CD1c-positive myeloid dendritic cell (primary cell): ENCODE results near the gene ARHGAP1.

Experiments used
- DNase-seq: peaks from one replicate; pipeline ENCODE4 v3.0.0-alpha.2; 2016; ENCODE audit errors: extremely low spot score

ARHGAP1 gene

DNA sequence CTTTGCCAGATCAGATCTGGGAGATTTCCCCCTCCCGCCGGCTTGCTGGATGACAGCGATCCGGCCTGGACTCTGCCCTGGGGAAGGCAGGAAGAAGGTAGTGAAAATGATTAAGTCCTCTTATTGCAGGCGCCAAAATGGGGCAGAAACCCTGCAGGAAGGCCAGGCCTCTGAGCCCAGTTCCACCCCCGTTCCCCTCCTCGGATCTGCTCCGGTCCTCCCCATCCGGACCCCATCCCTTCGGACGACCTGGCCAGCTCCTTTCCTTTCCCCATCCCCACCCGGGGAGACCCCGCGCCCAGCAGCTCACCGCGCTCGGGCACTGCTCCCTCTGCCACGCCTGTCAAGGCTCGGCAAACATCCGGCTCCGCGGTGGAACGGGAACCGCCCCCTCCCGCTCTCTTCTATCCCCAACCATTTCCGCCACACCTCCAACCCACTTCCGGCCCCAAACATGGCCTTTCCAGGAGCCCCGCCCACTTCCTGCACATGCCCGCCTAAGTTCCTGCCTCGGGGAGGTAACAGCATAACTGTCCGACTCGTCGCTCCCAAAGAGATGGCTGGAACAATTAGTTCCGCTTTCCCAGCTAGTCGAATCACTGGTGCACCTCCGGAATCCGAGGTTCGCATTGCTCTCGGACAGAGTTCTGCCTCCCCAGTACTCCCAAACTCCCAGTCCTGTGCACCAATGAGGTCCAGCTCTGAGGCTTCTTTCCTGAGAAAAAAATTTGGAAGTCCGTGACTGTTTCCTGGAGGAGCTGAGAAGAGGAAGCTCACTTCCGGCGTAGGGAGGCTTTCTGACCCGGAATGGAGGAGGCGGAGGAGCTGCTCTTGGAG lies at the start of gene ARHGAP1, which contains the start of gene ZNF408:
TSS of gene ARHGAP1 (minus strand) at position 379 of the 837 bp plus-strand sequence. CDS start 4,512 bp downstream, outside the sequence.
TSS of gene ZNF408 (plus strand) at position 791 of the 837 bp plus-strand sequence. CDS start at position 808, 17 bp downstream.
- DNase-seq: peak; percentile 99

DNA sequence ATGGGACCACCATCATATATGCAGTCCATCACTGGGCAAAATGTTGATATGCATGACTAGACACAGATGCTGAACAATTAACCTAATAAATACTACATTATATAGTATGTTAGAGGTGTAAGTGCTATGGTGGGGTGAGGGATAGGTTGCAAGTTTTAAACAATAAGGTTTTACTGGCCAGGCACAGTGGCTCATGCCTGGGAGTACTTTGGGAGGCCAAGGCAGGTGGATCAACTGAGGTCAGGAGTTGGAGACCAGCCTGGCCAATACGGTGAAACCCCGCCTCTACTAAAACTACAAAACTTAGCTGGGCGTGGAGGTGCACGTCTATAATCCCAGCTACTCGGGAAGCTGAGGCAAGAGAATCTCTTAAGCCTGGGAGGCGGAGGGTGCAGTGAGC lies 46.7 kb upstream of the ARHGAP1 start:
- no peak for DNase-seq

DNA sequence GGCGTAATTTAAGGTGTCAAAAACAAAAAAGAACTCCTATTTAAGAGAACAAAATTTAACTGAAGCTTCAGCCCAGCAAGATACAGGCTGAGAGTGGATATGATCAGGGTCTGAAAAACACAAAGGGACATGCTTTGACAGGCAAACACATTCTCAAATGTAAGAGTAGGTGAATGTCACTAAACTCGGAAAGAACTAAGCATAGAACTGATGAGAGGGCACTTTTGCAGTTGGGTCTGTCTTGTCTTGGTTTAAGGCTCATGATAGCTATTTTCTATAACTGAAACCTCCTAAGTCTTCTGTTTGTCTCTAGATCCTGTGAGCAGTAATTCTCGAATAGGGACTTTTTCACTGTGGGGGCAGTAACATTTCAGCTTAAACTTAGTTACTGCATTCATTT lies 45.6 kb upstream of the ARHGAP1 start:
- DNase-seq: no peak

DNA sequence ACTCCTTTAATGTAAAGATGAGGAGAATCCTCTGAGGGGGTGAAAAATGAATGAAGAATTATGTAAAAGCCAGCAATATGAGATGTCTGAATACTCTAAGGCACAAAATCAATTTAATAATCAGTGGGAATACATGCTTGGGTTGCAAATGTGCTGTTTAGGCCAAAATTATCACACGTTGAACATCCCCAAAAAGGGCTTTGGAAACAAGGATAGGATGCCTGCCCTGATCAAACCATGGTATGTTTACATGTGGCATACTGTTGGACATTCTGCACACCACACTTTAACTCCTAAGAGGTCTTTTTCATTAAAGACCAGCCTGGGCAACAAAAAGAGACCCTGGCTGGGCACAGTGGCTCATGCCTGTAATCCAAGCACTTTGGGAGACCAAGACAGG lies 44.9 kb upstream of the ARHGAP1 start:
- DNase-seq: no peak

DNA sequence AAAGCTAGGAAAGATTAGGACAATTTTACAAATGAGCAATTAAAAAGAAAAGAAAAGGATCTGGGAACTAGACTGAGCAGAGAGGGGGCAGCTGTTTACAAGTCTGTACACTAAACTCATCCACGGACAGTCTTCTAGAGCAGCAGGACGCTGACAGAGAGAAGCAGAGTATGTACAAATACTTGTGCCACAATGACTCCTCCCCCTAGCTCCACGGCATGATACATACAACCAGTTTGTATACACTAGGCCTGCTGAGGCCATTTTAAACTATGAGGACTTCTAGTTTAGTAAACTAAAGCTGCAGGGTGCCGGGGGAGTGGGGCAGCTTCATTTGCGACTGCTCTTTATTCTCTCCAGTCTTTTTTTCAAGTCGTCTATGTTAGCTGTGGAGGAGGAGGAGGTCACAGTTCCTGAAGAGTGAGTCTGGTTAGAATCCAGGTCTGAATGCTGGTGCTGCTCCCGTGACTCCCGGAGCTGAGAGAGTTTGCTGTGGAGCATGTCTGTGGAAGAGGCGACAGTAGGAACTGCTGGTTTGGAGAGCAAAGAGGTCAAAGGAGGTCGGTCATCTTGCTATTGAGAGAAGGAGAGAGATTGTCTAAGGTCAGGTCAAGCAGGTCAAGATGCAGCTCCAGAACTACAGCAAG lies 43.4 kb upstream of the ARHGAP1 start:
- no peak for DNase-seq

DNA sequence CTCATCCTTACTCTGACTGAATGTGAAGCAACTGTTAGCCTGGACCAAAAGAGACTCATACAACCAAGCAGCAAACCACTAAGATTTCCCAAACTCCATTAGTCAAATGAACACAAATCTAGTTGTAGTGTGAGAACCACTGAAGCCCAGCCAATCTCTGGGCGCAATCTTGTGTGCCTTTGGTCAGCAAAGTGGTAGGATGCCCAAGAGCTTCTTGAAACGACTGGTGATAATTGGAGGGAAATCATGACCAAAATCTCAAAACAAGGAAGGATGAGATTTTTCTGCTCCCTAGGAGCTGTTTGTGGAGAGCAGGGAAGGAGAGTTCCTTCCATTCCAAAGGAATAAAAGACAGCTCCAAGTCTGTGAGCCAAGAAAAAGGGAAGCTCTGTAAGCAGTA lies 42.6 kb upstream of the ARHGAP1 start:
- DNase-seq: no peak

DNA sequence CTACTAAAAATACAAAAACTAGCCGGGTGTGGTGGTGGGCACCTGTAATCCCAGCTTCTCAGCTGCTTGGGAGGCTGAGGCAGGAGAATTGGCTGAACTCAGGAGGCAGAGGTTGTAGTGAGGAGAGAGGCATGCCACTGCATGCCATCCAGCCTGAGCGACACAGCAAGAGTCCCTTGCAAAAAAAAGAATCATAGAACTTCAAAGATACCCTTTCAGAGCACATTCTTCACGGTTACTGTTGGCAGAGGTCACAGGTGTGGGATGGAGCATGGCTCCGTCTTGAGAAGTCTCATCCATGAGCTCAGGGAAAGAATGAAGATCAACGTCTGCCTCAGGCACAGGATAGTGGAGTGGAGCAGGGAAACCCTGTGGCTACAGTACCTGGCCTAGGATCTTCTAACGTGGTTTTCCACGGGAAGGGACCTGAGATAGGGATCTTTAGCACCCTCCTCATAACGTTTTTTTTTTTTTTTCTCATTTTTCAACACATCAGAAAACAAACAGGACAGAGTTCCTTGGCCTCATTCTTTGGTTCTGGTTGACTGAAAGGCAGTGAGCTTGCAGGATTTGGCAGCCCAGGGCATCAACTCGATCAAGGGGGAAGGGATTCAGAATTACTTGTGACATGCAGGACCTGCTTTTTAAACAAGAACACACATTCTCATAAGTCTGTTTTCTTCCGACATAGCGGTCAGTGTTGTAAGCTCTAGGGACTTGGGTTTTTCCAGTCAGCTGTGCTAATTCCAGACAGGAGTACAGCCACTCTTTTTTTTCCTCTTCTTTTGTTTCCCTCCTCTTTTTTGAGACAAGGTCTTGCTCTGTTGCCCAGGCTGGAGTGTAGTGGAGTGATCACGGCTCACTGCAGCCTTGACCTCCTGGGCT lies 41.4 kb upstream of the ARHGAP1 start:
- DNase-seq: no peak

DNA sequence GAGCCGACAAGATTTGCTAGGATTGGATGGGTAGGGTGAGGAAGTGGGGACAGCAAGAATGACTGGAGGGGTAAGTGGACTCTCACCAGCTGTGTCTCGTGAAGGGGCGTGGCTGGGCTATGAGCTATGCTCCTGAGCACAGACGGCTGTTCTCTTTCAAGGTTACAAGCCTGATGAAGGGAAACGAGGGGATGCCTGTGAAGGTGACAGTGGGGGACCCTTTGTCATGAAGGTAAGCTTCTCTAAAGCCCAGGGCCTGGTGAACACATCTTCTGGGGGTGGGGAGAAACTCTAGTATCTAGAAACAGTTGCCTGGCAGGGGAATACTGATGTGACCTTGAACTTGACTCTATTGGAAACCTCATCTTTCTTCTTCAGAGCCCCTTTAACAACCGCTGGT lies 38.5 kb upstream of the ARHGAP1 start:
- no peak for DNase-seq

DNA sequence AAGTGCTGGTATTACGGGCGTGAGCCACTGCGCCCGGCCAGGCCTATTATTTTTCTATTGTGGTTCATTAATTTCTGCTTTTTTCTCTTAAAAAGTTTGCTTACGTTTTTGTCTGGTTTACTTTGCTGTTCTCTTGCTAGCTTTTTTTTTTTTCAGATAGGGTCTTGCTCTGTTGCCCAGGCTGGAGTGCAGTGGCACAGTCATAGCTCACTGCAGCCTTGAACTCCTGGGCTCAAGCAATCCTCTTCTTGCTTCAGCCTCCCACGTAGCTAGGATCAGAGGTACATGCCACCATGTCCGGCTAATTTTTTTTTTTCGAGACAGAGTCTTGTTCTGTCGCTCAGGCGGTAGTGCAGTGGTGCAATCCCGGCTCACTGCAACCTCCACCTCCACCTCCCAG lies 37.3 kb upstream of the ARHGAP1 start:
- no peak for DNase-seq

DNA sequence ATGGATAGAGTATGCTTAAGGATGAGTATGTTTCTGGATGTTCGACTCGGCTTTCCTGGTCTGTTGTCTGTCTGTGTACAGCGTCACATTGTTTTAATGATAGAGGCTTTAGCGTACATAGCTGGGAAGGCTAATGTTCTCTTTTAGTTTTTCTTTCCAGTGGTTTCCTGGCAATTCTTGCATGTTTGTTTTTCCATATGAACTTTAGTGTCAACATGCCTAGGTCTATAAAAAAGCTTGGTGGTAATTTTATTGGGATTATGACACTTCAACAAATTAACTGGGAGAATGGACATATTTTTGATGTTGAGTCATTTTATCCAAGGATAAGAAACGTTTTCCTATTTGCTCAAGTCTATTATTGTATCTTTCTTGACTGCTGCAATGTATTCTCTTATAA lies 36.2 kb upstream of the ARHGAP1 start:
- no peak for DNase-seq

DNA sequence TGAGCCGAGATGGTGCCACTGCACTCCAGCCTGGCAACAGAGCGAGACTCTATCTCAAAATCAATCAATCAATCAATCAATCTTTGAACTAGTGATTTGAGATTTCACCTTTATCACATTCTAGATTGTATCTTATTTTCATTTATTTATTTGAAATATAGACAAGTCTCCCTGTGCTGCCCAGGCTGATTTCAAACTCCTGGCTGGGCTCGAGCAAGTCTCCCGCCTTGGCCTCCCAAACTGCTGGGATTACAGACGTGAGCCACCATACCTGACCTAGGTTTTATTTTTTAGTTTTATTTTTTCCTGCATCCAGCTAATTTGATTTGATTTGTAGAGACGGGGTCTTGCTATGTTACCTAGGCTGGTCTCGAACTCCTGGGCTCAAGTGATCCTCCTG lies 35.7 kb upstream of the ARHGAP1 start:
- no peak for DNase-seq

DNA sequence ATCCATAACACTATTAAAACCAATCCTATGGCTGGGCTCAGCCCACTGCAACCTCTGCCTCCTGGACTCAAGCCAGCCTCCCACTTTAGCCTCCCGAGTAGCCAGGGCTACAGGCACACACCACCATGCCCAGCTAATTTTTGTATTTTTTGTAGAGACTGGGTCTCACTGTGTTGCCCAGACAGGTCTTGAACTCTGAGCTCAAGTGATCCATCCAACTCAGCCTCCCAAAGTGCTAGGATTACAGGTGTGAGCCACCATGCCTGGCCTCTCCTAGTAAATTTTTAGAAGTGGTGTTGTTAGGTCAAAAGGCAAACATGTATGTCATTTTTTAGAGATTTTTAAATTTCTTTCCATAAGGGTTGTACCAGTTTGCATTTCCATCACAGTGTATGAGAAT lies 32.8 kb upstream of the ARHGAP1 start:
- no peak for DNase-seq

DNA sequence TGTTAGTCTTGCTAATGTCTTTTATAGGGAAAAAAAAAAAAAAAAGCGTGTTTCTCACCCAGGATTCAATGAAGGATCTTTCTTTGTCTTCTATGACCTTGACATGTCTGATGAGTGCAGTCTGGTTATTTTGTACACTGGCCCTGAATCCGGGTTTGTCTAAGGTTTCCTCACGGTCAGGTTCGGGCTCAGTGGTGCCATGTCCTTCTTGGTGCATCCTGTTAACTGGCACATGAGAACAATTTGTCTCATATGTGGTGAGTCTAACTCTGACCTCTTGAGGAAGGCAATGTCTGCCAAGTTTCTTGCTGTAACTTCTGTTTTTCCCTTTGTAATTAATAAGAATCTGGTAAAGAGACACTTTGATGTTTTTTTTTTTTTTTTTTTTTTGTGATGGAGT lies 31.1 kb upstream of the ARHGAP1 start:
- no peak for DNase-seq

DNA sequence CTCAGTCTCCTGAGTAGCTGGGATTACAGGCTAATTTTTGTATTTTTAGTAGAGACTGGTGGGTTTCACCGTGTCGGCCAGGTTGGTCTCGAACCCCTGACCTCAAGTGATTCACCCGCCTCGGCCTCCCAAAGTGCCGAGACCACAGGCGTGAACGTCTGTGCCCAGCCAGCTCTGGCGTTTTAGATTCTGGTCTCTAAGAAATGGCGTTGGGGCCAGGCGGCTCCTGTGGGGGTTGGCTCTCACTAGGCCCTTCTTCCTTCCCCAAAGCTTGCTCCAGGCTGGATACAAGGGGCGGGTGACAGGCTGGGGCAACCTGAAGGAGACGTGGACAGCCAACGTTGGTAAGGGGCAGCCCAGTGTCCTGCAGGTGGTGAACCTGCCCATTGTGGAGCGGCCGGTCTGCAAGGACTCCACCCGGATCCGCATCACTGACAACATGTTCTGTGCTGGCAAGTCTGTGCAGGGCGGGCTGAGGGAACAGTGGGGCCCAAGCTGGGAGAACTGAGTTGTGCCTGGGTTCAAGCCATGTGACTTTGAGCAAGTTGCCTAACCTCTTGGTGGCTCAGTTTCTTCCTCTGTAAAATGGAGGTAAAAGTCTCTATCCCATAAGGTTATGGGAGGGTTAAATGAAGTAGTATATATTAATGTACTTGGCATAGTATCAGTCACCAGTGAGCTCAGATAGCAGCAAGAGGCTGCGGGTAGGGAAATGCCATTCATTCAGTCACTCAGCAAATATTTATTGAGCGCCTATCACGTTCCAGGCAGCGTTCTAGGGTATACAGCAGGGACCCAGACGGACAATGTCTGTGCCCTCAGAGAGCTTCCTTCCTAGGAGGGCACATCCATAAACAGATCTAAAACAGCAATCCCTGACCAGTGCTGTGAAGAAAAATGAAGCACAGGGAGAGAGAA lies 28.9 kb upstream of the ARHGAP1 start:
- DNase-seq: no peak

DNA sequence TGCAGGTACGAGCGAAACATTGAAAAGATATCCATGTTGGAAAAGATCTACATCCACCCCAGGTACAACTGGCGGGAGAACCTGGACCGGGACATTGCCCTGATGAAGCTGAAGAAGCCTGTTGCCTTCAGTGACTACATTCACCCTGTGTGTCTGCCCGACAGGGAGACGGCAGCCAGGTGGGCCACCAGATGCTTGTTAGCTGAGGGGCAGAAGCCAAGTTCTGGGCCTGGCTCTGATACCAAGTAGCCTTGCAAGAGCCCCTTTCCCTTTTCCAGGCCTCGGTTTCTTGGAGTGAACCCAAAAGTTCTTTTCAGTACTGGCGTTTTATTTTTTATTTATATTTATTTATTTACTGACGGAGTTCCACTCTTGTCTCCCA lies 28.2 kb upstream of the ARHGAP1 start:
- no peak for DNase-seq

DNA sequence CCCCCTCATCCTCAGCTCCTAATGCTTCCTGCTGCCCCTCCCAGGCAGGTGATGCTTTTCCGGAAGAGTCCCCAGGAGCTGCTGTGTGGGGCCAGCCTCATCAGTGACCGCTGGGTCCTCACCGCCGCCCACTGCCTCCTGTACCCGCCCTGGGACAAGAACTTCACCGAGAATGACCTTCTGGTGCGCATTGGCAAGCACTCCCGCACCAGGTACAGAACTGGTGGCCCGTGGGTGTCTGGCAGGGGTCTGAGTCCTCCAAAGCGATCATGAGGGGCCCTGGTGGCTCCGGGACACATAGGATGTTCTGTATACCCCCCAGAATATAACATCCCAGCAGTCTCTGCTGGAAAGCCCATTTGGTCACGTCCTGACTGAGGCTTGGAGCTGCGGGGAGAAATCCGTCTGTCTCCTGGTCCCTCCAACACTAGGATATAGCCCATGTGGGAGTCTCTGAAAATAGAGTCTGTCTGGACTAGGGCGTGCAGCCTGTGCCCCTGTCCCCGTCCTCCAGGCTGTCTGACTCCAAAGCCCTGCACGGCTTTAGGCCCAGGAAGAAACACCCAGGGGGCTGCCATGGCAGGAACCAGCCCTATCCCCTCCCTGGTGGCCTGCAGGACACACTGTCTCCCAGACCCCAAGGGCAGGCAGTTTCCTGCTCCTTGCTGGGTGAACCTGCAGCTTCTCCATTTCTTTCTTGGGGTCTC lies 27.7 kb upstream of the ARHGAP1 start:
- DNase-seq: no peak

DNA sequence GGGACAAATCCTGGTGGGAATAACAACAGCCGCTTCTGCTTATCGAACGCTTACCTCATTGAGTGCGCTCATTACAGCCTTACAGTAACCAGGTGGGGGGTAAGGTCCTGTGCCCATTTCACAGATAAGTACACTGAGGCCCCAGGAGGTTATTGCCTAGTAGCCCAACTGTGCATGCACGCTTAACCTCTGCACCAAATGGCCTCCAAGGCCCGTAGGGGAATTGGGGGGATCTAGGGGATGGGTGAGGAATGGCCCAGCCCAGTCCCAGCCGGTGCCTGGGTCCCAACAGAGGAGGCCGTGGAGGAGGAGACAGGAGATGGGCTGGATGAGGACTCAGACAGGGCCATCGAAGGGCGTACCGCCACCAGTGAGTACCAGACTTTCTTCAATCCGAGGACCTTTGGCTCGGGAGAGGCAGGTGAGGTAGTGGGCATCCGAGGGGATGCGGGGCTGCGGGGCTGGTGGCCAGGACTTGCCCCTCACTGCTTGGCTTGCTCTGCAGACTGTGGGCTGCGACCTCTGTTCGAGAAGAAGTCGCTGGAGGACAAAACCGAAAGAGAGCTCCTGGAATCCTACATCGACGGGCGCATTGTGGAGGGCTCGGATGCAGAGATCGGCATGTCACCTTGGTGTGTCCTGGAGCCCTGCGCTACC lies 25.9 kb upstream of the ARHGAP1 start:
- DNase-seq: no peak

DNA sequence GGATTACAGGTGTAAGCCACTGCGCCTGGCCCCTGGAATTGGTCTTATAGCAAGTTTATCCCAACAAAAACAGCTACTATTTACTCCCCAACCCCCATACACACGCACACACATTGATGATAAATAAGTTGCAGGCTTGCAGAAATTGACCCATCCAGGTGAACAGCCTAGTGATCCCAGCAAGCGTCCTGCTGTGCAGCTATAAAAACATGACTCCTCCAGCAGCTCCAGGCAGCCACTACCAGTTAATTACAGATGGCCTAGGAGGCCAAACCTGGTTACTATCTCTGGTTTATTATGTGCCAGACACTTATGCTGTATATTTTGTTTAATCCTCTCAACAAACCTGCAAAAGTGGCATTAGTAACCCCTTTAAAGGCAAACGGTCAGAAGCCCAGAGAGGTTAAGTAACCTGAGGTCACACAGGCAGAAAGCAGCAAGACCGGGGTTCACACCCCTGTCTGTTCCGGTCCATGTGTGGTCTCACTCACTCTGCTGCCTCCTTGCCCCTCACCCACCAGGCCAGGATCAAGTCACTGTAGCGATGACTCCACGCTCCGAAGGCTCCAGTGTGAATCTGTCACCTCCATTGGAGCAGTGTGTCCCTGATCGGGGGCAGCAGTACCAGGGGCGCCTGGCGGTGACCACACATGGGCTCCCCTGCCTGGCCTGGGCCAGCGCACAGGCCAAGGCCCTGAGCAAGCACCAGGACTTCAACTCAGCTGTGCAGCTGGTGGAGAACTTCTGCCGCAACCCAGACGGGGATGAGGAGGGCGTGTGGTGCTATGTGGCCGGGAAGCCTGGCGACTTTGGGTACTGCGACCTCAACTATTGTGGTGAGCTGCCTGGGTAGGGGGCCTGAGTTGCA lies 25.2 kb upstream of the ARHGAP1 start:
- DNase-seq: no peak

DNA sequence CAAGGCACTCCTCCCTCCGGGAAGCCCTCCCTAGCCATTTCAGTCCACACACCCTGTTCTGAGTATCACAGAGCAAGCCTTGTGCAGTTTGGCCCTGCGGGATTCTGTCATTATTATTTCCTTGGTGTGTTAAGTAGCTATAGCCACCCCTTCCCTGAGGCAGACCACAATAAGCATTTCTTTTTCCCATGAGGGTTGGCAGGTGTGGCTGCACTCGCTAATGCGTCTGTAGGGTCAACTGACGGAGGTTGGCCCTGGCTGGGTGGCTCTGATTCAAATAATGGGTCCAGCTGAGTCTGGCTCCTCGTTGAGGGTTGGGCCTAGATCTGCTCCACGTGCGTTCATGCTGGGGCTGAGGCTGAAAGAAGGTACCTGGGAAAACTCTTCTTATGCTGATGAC lies 23.7 kb upstream of the ARHGAP1 start:
- no peak for DNase-seq
